DMS53 treated with DMSO at 0.1 percent for 48 hours (cell line): ENCODE results near the gene ATMIN.

Experiments used
- DNase-seq: peaks from one replicate; lab custom pipeline; 2025; ENCODE audit not compliant: unreplicated experiment; lab: John Stamatoyannopoulos, UW

Gene ATMIN

DNA sequence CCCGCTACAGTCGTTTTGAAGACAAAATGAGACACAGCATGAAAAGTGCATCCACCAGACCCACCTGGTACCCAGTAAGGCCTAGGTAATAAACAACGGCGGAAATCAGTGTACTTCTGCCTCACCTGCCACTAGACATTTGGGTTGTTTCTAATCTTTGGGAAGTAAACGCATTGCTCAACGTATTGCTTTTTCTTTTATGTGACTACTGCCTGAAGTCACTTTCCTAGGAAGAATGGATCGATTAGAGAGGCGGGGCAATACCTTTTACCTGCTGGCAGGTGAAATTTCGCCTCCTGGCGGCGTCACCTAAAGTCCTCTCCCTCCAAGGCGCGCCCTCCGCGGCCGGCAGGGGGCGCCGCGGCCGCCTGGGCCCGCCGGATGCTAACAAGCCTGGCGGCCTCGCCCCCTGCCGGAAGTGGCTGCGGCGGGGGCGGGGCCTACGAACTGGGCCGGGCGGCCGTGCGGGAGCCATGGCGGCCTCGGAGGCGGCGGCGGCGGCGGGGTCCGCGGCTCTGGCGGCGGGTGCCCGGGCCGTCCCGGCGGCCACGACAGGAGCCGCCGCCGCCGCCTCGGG lies at the start of gene ATMIN:
Gene ATMIN, plus strand, starts transcription at position 445 of the 577 bp plus-strand sequence. Its CDS starts 29 bp downstream, at position 474.
- peak; percentile 65 for DNase-seq

GRCh38 chr16:80986557-80986956 lies 49.1 kb upstream of the ATMIN start:
- DNase-seq = no peak

- no peak for DNase-seq
These were observed 46.9 kb upstream of the ATMIN start for GRCh38 chr16:80988756-80989155.

GRCh38 chr16:80989801-80990200 lies 45.8 kb upstream of the ATMIN start:
- no peak for DNase-seq

- DNase-seq = no peak
These were observed 45.1 kb upstream of the ATMIN start for GRCh38 chr16:80990577-80990976.

- no peak for DNase-seq
These were observed 44.7 kb upstream of the ATMIN start for GRCh38 chr16:80990978-80991377.

- DNase-seq = no peak
These were observed 43.7 kb upstream of the ATMIN start for GRCh38 chr16:80991792-80992430.

- DNase-seq = no peak
These were observed 42.9 kb upstream of the ATMIN start for GRCh38 chr16:80992676-80993293.

GRCh38 chr16:80993307-80993706 lies 42.3 kb upstream of the ATMIN start:
- no peak for DNase-seq

DNA sequence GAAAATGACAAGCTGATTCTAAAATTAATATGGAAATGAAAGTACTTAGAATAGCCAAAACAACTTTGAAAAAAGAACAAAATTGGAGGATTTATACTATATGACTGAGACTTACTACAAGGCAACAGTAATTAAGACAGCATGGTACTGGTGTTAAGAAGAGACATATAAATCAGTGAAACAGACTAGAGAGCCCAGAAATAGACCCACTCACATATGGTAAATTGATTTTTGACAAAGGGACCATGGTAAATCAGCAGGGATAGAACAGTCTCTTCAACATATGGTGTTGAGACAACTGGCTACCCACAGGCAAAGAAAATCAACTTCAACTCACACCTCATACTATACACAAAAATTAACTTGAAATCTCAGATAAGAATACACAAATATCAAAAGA lies 41.8 kb upstream of the ATMIN start:
- no peak for DNase-seq

DNA sequence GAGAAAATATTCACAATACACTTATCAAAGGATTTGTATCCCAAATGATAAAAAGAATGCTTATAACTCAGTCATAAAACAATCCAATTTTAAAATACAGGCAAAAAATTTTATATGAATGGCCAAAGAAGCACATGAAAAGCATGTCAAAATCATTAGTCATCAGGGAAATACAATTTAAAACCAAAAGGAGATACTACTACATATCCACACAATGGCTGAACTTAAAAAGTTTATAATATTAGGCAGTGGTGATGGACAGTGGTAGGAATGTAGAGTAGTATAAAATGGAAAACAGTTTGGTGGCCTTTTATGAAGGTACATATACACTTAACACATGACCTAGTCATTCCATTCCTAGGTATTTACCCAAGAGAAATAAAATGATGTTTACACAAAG lies 41.2 kb upstream of the ATMIN start:
- DNase-seq = no peak

- no peak for DNase-seq
These were observed 38.9 kb upstream of the ATMIN start for GRCh38 chr16:80996688-80997138.

DNA sequence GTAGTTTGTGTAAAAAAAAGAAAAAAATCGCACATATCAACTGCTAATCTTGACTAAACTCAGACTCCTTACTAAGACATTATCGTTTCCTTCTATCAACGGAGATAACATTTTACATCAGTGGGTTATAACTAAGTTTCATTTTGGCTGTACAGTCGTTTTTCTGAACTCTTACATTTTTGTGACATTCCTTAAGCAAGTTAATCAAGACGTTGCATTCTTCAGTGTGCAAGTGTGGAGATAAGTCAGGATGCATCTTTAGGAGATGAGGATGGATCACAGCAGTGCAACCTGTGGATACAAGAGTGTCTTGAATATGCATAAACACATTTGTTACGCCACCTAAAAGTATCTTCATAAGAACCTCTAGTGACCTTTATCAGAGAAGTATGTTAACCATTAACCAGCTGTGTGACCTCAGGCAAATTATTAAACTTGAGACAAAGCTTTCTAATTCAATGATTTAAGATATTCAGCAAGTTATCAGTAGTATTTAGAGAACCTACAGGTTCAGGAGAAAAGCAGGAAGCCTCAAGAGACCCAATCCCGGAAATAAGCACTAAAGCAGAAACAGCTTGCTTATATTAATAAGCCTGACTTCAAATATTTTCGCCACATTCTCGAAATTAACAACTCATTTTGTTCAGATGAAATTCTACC lies 38.4 kb upstream of the ATMIN start:
- DNase-seq = peak; percentile 23

- DNase-seq = no peak
These were observed 37.5 kb upstream of the ATMIN start for GRCh38 chr16:80997964-80998620.

DNA sequence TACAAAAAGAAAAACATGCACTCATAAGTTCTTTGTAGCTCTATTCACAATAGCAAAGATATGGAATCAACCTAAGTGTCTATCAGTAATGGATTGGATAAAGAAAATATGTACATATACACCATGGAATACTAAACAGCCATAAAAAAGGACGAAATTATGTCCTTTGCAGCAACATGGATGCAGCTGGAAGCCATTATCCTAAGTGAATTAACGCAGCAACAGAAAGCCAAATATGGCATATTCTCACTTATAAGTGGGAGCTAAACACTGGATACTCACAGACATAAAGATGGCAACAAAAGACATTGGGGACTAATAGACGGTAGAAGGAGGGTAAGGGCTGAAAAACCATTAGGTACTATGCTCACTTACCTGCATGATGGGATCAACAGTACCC lies 34.8 kb upstream of the ATMIN start:
- no peak for DNase-seq

GRCh38 chr16:81001330-81001729 lies 34.3 kb upstream of the ATMIN start:
- DNase-seq = no peak

DNA sequence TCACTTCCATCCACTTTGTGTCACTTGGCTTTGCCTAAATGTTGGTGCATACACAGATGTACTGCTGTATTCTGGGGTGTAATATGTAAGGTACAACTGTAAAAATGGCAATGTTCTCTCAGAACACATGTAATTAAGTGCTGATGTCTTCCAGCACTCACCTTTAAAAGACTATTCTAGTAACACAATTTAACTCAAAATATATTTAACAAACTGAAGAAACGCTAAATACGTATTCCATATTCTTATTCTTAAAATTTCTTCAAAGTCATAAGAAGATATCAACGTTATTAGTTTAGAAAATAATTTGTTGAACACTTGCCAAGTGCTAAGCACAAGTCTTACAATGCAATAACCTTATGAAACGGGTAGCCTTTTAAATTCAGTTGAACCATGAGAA lies 32.6 kb upstream of the ATMIN start:
- DNase-seq = no peak

DNA sequence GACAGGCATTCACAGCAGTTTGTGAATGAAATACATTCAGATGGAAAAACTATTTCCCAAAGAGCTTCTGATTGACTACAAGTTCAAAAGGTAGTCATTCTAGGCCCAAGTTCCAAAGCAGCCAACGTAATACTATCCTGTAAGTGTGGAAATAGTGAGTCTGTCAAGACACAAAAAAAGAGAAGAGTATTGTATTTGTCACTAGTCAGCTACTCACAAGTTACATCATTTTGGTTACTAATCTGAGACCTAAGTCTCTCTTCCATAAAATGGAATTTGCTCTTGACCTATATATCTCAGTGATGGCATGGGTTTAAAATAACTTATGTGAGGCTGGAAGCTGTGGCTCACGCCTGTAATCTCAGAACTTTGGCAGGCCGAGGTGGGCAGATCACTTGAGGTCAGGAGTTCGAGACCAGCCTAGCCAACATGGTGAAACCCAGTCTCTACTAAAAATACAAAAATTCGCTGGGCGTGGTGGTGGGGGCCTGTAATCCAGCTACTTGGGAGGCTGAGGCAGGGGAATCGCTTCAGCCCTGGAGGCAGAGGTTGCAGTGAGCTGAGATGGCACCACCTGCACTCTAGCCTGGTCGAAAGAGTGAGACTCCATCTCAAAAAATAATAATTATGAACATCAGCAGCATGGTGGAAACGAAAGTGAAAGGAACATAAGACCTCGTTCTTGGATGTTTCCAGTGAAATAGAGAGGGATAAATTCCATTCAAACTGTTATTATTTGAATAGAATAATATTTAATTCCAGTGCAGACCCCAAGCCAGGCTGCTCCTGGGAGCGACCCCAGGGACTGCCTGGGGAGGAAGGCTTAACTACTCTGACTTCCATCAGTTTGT lies 31.8 kb upstream of the ATMIN start:
- no peak for DNase-seq

DNA sequence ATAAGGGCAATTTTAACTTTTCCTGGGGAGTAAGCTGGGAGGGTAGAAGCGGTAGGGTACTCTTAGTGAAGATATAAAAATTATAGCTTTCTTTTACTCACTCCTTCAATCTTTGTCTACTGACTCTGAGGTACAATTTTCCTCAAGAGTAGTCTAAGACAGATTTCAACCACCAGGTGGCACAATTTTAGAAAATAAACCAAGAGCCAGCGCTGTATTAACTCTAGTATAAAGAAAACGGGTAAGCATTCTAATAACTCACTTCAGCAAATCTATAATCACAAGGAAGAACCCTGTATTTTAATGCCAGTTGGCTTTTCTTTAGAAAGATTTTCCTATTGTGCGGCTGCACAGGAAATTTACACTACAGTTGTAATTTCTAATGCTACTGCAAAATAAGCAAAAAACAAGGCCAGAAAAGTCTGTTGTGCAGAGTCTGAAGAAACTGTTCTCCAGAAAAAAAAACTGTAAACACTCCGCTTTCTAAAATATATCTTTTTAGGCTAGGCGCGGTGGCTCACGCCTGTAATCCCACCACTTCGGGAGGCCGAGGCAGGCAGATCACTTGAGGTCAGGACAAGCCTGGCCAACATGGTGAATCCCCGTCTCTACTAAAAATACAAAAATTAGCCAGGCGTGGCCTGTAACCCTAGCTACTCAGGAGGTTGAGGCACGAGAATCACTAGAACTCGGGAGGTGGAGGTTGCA lies 30.8 kb upstream of the ATMIN start:
- peak; percentile 21 for DNase-seq

GRCh38 chr16:81005610-81006161 lies 30.0 kb upstream of the ATMIN start:
- no peak for DNase-seq
